Esophagus (tissue), 2 donors: ENCODE measurements around the gene SEL1L. TPM values are rescaled to one million over a fixed set of nuclear protein-coding genes. Genes with fewer than 3 reads are reported as not detected.
"Not testable (repeated sequence)": the region's sequence is repeated elsewhere in the genome, so short reads cannot be mapped to it uniquely, and the experiment has no call there.

Experiments used
- H3K27ac ChIP-seq, 2 donors: one replicate each; pipeline ENCODE4 v1.5.1; 2013; ENCODE audit warnings: low read depth in 2 of 2, mild to moderate bottlenecking in 2 of 2, inconsistent platforms in 1 of 2, low read length in 1 of 2, moderate library complexity in 1 of 2
- H3K27me3 ChIP-seq, 2 donors: one replicate each; pipeline ENCODE4 v1.6.1; 2013; ENCODE audit warnings: low read length in 2 of 2, control low read depth in 1 of 2, mild to moderate bottlenecking in 1 of 2; ENCODE audit not compliant: insufficient read depth in 2 of 2, control insufficient read depth in 1 of 2
- H3K36me3 ChIP-seq, 2 donors: one replicate each; pipeline ENCODE4 v1.6.1; 2013; ENCODE audit warnings: low read length in 1 of 2; ENCODE audit not compliant: control insufficient read depth in 2 of 2, insufficient read depth in 2 of 2
- H3K4me1 ChIP-seq, 2 donors: one replicate each; pipeline ENCODE4 v1.6.1; 2013; ENCODE audit warnings: low read length in 1 of 2; ENCODE audit not compliant: control insufficient read depth in 2 of 2, insufficient read depth in 2 of 2
- H3K4me3 ChIP-seq, 2 donors: one replicate each; pipeline ENCODE4 v1.5.1; 2013; ENCODE audit warnings: low read length in 2 of 2, mild to moderate bottlenecking in 2 of 2, low read depth in 1 of 2, moderate library complexity in 1 of 2
- H3K9me3 ChIP-seq, 2 donors: one replicate each; pipeline ENCODE4 v1.6.1; 2013; ENCODE audit warnings: mild to moderate bottlenecking in 2 of 2, low read depth in 1 of 2, low read length in 1 of 2, moderate library complexity in 1 of 2; ENCODE audit not compliant: control insufficient read depth in 2 of 2, insufficient read depth in 1 of 2
- WGBS, 2 donors: extraction: QIAGEN DNeasy Blood & Tissue Kit; methylation state at CpG; one replicate each; pipeline ENCODE4 v1.1.7; 2013; 5-methylcytosine and 5-hydroxymethylcytosine counted together
- polyA plus RNA-seq, 2 donors: library from polyadenylated mRNA; stranded (reverse); fragments of 200-250 nt; gene quantifications; one replicate each; pipeline ENCODE4 v1.2.3, GENCODE V29; 2013
- donor health status: healthy with polysubstance abuse.
- donor health status: Bipolar disorder and iron deficiency.

SEL1L gene
- polyA plus RNA-seq, 2 donors = 6.1 to 9.1 TPM

DNA sequence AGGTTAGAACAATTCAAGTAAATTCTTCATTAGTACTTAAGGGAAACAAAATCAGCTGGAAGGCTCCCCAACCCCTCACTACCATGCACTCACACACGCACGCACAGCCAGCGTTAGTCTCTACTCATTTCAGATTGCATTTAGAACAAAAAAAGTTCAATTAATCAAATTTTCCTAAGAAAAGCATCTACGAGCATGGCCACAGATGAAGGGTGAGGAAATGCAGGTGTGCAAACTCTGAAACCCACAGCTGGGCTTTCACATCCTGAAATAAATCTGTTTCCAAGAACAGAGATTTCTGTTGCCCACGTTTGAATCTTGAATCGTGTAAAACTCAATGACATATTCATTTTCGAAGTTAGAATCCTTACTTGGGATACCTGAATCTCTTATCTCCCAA lies 62.6 kb downstream of the SEL1L start:
- Histone ChIP-seq H3K4me3 (no peak overlapping the region), H3K4me1 (peaks cover 2% of the 10 kb centered on the region in 2 donors), H3K36me3 (no peaks in the 10 kb centered on the region), H3K27me3 (no peaks in the 10 kb centered on the region), H3K27ac (no peak overlapping the region), H3K9me3 (no peaks in the 10 kb centered on the region)
- 60 to 71% methylated on average over 7 of the region's 7 CpGs for WGBS, 2 donors

DNA sequence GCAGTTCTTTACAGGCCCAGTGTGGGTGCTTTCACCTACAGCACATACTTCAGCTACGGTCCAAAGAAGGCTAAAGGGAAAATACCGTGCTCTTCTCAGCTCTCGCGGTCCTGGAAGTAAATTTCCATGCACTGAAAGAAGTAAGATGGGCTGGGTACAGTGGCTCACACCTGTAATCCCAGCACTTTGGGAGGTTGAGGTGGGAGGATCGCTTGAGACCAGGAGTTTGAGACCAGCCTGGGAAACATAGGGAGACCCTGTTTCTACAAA lies 63.2 kb downstream of the SEL1L start:
- WGBS, 2 donors = 74 to 92% methylated on average over 5 of the region's 5 CpGs
- not testable (repeated sequence) for H3K4me3 ChIP-seq, H3K27me3 ChIP-seq, H3K9me3 ChIP-seq, H3K4me1 ChIP-seq, H3K36me3 ChIP-seq, H3K27ac ChIP-seq

DNA sequence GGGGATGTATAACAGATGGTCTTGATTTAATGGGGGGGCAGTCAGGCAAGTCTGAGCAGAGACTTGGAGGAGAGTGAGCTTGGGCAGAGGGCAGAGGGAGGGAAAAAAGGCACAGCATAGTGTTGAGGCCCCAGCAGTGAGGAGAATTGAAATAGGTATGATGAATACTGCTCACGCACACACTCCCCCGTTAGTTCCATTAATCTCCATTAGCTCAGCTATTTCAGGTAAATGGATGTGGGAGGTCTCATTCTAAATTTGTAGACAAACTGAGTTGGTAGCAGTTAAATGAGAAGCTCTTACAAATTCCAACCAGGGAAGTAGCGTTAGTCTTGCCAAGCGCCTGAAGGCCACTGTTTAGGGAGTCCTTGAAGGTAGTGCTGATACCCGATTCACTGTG lies 66.8 kb downstream of the SEL1L start:
- H3K27me3 ChIP-seq = no peaks in the 10 kb centered on the region
- no peak overlapping the region for H3K4me3 ChIP-seq
- peaks cover 2 to 3% of the 10 kb centered on the region in 2 donors for H3K4me1 ChIP-seq
- H3K27ac ChIP-seq = no peak overlapping the region
- no peaks in the 10 kb centered on the region for H3K9me3 ChIP-seq
- WGBS, 2 donors = 76 to 87% methylated on average over 5 of the region's 5 CpGs
- H3K36me3 ChIP-seq = no peaks in the 10 kb centered on the region

DNA sequence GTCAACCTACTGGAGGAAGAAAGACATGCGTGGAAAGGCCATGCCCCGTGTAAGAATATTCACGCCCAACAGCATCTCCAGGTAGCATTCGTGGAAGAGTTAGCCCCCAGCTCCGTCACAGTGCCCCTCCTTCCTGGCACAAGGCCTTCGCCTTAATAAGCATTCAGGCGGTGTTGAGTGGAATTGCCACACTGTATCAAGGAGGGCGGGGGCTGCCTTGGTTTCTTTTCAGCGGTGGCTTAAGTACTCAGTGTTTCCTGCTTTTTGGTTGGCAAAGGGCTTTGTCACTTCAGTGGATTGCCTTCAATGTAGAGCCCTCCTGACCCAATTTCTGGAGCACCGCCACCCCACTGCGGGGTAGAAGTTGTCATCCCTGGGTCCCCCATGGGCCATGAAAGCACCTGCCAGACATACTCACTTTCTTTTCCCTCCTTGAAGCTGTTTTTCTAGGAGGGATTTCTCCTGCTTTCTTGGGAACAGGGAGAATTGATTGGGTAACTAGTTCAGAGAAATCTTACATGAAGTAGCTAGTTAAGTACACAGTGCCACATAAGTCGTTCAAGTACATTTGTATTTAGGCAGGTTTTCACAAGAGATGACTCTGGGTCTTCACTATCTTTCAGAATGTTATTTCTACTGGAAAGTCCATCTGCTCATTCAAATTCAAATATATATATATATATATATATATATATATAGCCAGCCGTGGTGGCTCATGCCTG lies 68.0 kb downstream of the SEL1L start:
- no peaks in the 10 kb centered on the region for H3K27me3 ChIP-seq
- H3K4me3 ChIP-seq = no peak overlapping the region
- H3K36me3 ChIP-seq = no peaks in the 10 kb centered on the region
- H3K4me1 ChIP-seq = peaks cover 2 to 3% of the 10 kb centered on the region in 2 donors
- WGBS, 2 donors = 75 to 76% methylated on average over 12 to 13 of the region's 13 CpGs
- no peak overlapping the region for H3K27ac ChIP-seq
- no peaks in the 10 kb centered on the region for H3K9me3 ChIP-seq

DNA sequence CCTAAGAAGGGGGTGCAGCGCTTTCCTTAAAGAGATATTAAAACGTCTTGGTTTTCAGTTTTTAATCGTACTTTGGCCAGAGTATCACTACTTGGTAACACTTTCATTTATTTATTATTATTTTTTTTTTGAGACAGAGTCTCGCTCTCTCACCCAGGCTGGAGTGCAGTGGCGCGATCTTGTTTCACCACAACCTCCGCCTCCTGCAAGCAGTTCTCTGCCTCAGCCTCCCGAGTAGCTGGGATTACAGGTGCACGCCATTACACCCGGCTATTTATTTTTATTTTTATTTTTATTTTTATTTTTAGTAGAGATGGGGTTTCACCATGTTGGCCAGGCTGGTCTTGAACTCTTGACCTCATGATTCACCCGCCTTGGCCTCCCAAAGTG lies 68.7 kb downstream of the SEL1L start:
- not testable (repeated sequence) for H3K9me3 ChIP-seq, H3K36me3 ChIP-seq, H3K4me1 ChIP-seq, H3K27me3 ChIP-seq
- Histone ChIP-seq H3K27ac (peak overlapping the region in 1 of 2 donors; percentile 55), H3K4me3 (peak overlapping the region in 1 of 2 donors; percentile 61)
- 38 to 43% methylated on average over 11 of the region's 11 CpGs for WGBS, 2 donors

DNA sequence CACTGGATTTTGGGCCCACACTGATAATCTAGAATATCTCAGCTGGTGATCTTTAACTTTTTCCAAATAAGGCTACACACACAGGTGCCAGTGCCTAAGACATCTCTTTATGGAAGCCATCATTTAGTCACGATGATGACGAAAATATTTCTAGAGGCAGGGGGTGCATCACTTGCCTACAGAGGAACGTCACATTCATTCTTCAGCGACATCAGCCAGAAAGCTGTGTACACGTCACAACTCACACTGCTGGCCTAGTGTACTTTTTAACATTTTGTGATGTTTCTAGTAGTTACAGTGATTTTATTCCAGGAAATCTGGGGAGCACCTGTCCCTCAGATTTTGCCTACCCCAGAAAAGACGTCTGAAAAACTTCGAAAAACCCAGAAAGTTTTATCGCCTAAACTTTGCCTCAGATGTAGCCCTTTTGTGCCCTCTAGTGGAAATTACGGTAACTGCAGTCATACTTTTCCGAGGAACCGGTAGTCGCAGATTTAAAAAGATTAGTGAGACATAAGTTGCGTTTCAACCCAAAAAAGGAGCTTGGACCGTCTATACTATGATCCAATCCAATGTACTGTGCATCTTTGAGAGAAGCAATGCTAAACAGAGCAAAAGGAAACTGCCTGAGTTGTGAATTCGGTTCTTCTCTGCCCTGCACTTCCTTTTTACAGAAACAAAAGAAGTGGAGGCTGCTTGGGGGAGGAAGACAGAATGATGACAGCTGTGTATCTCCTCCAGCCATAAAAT lies 69.2 kb downstream of the SEL1L start:
- peaks cover 2 to 3% of the 10 kb centered on the region in 2 donors for H3K4me1 ChIP-seq
- H3K27me3 ChIP-seq = no peaks in the 10 kb centered on the region
- peak overlapping the region; percentile 22 to 61 for H3K4me3 ChIP-seq
- WGBS, 2 donors = 16 to 18% methylated on average over 15 of the region's 15 CpGs
- no peaks in the 10 kb centered on the region for H3K9me3 ChIP-seq
- H3K36me3 ChIP-seq = no peaks in the 10 kb centered on the region
- peak overlapping the region in 1 of 2 donors; percentile 55 for H3K27ac ChIP-seq

DNA sequence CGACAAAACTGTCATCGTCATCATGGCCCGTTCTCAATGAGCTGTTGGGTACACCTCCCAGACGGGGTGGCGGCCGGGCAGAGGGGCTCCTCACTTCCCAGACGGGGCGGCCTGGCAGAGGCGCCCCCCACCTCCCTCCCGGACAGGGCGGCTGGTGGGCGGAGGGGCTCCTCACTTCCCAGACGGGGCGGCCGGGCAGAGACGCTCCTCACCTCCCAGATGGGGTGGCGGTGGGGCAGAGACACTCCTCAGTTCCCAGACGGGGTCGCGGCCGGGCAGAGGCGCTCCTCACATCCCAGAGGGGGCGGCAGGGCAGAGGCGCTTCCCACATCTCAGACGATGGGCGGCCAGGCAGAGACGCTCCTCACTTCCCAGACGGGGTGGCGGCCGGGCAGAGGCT lies 71.3 kb downstream of the SEL1L start:
- H3K4me3 ChIP-seq, H3K4me1 ChIP-seq, H3K27ac ChIP-seq, H3K36me3 ChIP-seq, H3K27me3 ChIP-seq, H3K9me3 ChIP-seq: not testable (repeated sequence)
- 96 to 98% methylated on average over 29 to 30 of the region's 30 CpGs for WGBS, 2 donors

DNA sequence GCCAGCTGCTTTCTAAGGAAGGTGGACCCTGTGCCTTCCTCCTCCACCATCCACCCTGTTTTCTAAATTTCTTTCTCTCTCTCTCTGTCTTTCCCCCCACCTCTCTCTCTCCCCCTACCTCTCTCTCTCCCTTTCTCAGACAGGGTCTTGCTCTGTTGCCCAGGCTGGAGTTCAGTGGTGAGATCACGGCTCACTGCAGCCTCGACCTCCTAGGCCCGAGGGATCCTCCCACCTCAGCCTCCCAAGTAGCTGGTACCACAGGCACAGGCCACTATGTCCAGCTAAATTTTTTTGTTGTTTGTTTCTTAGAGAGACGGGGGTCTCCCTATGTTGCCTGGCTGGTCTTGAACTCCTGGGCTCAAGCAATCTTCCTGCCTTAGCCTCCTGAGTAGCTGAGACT lies 73.7 kb downstream of the SEL1L start:
- Histone ChIP-seq H3K27me3 (no peaks in the 10 kb centered on the region), H3K4me1 (no peaks in the 10 kb centered on the region), H3K36me3 (no peaks in the 10 kb centered on the region), H3K27ac (no peak overlapping the region), H3K9me3 (no peaks in the 10 kb centered on the region), H3K4me3 (no peak overlapping the region)
- WGBS, 2 donors = 96 to 97% methylated on average over 4 of the region's 4 CpGs

DNA sequence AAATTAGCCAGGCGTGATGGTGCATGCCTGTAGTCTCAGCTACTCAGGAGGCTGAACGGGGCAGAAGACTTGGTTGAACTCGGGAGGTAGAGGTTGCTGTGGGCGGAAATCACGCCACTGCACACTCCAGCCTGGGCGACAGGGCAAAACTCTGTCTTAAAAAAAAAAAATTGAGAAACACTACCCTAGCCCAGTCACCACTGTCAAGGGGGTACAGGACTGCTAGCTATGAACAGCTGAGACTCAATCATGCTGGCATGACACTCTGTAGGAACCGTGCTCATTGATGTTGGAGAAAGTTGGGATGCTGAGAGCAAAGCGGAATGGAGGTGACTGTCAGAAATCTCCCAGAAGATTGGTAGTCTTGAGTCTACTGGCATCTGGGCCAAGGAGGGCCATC lies 75.3 kb downstream of the SEL1L start:
- Histone ChIP-seq H3K27me3 (no peaks in the 10 kb centered on the region), H3K9me3 (no peaks in the 10 kb centered on the region), H3K36me3 (no peaks in the 10 kb centered on the region), H3K27ac (no peak overlapping the region), H3K4me3 (no peak overlapping the region), H3K4me1 (no peaks in the 10 kb centered on the region)
- WGBS, 2 donors = 93 to 95% methylated on average over 8 of the region's 8 CpGs

DNA sequence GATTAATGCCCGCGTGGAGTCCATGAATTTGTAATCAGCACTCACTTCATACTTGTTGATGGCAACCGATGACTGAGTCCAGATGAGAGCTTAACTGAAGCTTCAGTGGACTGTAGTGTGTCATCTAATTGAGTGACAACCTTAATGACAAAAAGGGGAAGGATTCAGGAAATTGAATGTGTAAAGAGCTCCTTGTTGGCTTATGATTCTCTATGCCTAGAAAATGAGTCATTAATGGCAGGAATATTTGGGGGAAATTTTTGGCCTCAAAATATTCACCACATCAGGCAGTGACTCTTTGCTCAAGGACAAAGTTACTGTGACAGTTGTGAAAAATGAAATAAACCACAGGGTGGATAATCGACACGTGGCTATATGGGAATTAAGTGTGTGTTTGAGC lies 78.3 kb downstream of the SEL1L start:
- no peaks in the 10 kb centered on the region for H3K36me3 ChIP-seq
- no peak overlapping the region for H3K4me3 ChIP-seq
- H3K4me1 ChIP-seq = no peaks in the 10 kb centered on the region
- H3K27ac ChIP-seq = no peak overlapping the region
- no peaks in the 10 kb centered on the region for H3K27me3 ChIP-seq
- WGBS, 2 donors = 68 to 73% methylated on average over 5 of the region's 5 CpGs
- no peaks in the 10 kb centered on the region for H3K9me3 ChIP-seq
